ENCODE data around the gene MAP3K4.
A peak's percentile ranks its signal among the peaks of the same experiment; 100 is the strongest.
"Not testable (repeated sequence)": the region's sequence is repeated elsewhere in the genome, so short reads cannot be mapped to it uniquely, and the experiment has no call there.

The MAP3K4 gene

DNA sequence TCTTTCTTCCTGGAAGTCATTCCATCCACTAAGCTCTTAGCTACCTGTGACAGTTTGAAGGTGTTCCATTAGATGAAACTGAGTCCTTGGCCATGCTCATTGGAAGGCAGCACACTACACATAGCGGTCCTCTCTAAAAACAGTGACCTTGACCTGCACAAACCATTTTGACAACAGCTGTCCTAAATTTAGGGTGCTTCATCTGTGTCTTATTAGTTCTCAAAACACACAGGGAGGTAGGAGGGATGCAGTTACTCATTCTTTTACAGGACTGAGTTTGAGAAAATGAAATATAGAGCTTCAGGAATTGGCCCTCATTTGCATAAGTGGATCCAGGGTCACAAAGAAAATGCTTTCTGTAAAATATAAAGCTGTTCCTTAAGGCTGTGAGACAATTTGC, 20.4 kb upstream of the MAP3K4 start:
- no peak for DNase-seq

DNA sequence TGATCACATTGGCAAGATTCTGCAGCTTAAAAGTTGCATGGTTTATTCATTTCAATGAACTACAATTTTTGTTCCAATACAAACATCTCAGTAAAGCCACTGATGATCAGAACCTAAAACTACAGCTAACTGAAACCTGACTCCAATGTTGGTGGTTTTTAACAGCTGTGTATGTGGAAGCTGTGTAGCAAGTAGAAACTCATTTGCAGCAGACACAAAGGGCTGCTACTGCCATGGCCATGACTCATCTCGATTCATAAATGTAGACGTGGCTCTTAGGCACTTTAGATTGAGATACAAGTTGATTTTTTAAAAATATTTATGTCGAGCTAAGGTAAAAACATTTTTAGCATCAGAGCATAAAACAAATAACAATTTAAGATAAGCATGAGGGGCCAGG, 19.5 kb upstream of the MAP3K4 start:
- no peak for DNase-seq

DNA sequence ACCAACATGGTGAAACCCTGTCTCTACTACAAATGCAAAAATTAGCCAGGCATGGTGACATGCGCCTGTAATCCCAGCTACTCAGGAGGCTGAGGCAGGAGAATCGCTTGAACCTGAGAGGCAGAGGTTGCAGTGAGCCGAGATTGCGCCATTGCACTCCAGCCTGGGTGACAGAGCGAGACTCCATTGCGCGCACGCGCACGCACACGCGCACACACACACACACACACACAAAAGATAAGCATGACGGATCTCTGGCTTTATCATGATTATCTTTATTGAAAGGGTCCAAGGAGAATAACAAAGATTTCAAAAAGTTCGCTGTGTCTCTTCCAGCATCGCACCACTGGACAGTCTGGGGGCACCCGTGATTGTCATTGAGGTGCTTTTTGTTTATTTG, 19.0 kb upstream of the MAP3K4 start:
- DNase-seq = not testable (repeated sequence)

DNA sequence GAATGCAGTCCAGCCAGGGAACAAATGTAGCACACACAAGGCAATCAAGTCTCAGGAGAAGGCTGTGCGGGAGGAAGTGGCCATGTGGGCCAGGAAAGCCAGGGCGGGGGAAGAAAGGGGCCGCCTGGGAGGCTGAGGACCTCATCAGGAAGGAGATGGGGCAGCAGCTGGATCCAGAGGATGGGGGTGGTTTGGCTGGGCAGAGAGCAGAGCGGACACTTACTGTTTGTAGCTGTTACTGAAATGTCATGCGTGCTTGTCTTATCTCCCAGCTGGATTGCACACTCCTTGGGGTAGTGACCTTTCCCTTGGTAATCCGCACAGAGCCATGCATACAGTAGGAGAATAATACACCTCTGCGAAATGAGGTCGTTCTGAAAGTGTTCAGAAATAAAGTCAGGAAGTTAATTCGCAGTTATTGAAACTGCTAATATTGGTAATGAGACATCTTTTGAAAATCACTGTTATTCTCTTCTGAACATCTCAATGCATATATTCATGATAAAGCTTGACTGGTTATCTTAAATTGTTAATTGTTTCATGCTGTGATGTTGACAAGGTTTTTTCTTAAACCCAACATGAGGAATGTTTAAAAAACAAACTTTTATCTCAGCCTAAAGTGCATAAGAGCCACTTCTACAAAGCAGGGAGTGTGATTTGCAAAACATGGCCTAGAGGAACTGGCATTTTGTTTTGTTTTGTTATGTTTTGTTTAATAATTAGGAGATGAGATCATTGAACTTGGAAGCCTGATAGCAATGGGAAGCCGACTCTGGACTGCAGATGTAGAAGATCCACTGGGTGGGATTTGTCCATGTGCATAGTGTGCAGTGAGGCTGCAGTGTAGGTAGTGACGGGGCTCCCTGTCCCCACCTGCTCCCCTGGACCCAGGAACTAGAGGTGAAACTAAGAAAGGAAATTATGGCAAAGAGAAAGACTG, 18.0 kb upstream of the MAP3K4 start:
- DNase-seq = no peak

DNA sequence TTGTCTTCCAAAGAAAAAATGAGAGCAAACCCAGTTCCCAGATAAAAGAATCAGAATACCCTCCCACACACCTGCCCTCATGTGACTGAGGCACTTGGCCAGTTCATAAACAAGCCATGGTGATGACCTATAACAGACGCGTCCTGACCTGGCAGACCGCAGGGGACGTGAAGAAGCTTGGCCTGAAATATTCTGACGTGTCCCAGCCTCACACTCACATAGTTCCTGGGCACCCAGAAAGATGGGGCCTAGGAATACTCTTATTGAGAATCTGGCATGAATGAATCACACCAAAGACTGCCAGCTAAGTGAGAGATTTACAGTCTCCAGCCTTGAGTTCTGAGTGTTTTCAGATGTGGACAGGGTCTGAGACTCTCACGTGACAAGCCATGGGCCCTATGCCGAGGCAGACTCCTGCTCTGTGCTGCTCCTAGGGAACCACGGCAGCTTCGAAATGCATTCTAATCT, 17.2 kb upstream of the MAP3K4 start:
- no peak for DNase-seq

DNA sequence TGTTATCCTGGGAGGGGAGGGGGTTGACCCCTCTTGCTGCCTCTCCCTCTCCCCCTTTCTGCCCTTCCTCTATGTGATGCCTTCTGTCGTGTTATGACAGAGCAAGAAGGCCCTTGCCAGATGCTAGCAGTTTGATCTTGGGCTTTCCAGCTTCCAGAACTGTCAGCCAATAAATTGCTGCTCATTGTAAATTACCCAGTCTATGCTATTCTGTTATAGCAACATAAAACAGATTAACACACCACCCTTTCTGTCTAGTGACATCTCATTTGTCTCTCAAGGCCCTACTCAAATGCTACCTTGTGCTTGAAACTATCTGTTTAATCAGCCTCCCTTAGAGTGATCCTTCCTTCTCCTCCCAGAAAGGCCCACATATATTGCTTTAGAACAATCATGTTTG, 16.4 kb upstream of the MAP3K4 start:
- DNase-seq = no peak

DNA sequence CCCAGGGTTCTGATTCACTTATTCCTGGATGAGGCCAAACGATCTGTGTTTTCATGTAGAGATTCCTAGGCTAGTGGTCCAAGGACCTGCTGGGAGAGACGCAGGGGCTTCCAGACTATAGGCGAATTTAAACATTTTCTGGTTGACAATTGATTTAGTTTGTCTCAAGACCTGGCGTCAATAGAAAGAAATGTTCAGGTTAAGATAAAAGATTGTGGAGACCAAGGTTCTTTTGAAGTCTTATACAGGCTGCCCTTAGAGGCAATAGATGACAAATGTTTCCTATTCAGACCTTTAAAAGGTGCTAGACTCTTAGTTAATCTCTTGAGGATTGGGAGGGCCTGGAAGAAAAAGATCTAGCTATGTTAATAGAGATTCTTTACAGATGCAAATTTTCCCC, 15.6 kb upstream of the MAP3K4 start:
- not testable (repeated sequence) for DNase-seq

DNA sequence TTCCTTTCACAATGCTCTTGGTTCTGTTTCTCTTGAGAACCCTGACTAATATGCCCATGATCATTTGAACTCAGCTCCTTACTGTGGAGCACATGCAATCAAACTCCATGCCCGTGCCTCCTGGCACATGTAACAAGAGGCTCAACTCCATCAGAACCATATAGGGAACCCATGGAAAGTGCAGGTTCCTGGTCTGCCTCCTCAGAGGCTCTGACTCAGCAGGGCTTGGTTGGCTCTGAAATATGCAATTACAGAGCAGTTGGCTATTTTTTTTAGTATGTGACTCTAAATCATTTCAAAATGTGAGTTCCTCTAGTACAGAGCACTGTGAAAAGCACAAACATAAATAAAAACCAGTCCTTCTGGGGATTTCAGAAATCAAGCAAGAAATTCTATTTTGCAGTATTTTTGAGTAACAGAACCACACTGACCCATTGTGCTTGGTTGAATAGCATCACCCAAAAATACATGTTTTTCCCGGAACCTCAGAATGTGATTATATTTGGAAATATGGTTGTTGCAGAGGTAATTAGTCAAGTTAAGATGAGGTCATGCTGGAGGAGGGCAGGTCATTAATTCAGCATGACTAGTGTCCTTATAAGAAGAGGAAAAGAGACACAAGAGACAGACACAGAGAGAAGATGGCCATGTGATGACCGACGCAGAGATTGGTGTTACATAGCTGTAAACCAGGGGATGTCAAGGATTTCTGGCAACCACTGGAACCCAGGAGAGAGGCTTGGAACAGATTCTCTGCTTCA, 13.2 kb upstream of the MAP3K4 start:
- no peak for DNase-seq

DNA sequence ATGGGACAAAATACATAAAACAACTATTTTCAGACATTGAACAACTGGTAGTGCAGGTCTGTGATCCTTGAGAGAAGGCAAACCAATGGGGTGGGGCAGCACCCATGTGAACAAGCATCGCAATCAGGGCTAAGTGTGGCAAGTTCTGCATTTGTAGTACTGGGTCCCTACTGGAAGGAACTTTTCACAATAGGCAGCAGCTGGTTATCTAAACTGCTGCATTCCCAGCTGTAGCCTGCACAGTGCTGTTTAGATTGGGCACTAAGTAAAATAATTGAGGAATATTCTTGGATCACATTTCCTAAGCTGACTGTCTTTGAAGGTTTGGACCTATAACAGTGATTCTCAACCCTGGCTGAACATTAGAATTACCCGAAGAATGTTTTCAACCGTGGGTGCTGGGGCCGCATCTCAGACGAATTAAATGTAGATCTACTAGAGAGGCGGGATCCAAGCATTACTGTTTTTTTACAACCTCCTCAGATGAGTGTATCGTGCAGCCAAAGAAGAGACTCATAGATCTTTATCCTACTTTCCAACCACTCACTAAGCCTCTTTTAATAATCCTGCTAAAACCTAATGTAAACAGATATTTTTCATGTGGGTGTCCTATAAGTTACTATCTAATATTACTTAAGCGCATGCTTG, 12.4 kb upstream of the MAP3K4 start:
- DNase-seq = no peak

DNA sequence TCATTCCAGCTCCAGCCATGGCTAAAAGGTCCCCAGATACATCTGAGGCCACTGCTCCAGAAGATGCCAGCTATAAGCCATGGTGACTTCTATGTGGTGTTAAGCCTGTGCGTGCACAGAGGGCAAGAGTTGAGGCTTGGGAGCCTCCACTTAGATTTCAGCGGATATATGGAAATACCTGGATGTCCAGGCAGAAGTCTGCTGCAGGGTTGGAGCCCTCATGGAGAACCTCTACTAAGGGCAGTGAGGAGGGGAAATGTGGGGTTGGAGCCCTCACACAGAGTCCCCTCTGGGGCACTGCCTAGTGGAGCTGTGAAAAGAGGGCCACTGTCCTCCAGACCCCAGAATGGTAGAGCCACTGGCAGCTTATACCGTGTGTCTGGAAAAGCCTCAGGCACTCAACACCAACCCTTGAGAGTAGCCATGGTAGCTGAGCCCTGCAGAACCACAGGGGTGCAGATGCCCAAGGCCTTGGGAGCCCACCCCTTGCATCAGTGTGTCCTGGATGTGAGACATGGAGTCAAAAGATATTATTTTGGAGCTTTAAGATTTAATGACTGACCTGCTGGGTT, 8.1 kb upstream of the MAP3K4 start:
- DNase-seq = not testable (repeated sequence)

DNA sequence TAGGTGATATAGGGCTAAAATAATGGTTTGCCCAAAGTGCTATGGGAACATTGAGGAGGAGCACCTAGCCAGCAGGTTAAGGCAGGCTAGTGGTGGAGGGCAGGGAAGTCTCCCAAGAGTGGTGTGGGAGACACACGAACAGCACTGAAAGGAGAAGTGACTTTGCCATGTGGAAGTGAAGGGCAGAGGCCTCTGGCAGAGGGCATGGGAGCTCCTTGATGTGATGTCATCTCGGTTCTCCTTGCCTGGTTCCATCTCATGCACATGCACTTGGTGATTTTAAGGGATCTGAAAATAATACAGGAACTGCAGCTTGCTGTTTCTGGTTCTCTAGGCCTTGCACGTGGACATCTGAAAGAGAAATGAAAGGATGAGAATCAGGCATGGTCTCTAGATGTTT, 4.7 kb upstream of the MAP3K4 start:
- no peak for DNase-seq

DNA sequence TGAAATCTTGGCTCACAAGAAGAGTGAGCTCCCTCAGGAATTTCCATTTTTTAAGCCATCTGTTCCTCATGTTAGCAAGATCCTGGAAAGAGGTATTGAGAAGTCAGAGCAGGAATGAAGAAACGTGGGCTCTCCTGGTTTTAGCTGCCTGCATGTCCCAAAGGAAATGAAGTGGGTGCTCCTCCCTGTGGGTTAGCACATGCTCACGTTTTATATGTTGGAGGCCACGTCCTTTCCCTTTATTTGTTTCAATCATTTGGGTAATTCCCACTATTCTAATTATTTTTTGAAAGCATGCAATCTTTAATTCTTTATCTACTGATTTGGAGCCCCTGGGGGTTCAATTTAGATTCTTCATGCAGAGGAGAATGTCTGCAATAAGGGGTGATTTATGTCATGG, 4.3 kb upstream of the MAP3K4 start:
- no peak for DNase-seq

DNA sequence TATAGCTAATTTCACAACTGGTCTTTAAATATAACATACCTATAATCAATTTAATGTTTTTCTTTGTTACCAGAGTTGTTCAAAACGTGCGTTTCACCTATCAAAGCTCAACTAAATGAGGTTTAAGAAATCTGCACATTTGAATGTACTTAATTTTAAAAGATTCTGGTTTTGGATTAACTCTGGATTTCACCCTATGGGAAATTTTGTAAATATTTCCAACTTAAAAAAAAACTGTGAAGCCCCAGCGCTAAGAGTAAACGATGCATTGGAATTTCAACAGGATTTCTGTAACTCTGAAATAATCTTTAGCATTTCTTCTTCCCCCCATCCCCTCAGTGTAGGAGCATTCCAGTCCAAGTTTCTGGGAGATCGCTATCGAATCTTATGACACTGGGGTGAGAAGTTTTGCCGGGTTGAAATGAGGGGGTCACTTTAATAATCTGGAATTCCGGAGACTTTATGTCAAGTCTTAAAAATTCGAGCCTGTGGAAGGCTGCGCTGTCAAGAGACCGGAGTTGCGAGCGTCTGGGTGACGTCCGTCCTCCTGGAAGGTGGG, 643 bp upstream of the MAP3K4 start:
- DNase-seq = no peak

DNA sequence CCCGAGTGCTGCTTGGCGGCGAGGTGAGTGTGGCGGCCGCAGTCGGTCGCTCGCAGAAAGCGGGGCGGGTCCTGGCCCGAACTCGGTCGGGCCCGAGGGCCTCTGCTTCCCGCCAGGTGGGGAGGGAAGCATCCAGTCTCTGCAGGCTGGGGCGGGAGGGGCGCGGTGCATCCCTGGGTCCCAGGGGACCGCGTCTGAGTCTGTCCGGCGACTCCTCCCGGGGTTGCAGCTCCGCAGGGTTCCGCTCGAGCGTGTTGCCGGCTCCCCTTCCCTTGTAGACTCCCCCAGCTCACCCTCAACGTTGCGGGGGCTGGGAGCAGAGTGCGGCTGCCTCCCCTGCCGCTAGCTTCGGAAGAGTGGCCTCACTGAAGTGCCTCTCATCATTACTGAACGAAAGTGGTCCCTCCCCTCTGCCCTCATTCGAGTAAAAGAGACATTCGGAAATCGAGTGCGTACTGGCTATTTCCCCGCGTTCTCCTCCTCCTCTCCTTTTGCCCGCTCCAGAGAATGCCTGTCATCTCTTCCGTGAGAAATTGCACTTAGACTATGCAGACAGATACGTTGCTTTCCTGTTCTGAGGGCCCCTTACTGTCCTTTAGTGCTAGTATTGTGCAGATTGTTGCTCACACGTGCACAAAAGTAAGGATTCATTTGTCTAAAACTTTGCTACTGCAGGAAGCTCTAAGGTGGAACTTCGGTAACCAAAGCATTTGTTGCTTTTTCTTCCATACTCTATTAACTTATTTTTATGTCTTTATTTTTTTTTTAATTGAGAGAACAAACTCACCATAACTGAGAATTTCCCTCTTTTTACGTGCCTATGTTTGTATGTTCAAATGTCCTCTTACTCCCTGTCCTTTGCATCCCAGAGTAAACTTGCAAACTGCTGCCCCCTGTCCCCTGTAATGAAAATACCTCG, 751 bp downstream of the MAP3K4 start:
- peak; percentile 35 for DNase-seq

DNA sequence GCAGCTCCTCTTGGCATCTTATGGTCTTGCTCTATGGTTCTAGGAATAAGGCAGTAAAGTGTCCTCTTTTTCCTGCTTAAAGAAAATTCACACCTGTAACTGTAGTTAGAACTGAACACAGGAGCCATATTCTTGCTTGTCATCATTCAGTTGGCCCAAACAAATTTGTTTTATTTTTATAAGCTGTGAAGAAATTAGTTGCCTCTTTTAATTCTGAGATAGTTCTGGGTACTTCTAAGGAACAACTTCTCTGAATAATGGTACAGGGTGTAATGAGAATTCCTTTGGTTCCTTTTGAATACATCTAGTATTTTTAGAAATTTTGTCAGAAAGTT, 1.4 kb downstream of the MAP3K4 start:
- no peak for DNase-seq

DNA sequence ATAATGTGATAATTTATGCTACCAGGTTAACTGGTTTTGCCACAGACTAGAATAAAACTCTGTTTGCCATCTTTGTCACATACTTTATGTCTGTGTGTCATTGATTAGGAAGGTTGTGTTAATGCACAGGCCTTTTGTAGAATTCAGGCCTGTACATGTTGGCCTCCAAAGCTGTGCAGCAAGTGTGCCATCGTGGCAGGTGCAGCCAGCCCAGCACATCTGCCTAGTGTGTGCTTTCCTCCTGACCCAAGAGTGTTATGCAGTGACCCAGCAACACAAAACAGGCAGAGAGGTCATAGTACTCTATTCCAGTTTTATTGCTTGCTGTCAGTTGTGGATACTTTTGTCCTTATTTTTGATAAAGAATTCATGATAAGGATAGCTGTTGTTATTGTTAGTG, 3.7 kb downstream of the MAP3K4 start:
- no peak for DNase-seq

DNA sequence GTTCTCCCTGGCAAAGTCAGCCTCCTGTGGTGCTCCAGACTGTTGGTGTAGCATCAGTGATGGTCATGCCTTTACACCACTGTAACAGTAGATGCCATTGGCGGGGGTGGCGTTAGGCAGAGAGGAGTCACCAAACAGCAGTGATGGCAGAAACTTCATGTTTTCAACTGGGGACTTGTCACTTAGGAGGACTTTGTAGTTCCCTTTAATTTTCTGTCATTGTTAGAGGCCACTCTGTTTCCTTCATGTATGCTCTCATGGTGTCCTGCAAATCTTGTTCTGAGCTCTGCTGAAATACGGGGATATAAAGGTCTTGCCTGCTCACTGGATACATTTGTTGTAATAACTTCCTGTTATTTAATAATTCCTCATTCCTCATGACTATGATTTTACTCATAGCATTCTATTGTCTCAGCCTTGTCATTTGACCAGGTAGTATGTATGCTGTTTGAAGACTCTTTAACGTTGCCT, 4.6 kb downstream of the MAP3K4 start:
- no peak for DNase-seq

DNA sequence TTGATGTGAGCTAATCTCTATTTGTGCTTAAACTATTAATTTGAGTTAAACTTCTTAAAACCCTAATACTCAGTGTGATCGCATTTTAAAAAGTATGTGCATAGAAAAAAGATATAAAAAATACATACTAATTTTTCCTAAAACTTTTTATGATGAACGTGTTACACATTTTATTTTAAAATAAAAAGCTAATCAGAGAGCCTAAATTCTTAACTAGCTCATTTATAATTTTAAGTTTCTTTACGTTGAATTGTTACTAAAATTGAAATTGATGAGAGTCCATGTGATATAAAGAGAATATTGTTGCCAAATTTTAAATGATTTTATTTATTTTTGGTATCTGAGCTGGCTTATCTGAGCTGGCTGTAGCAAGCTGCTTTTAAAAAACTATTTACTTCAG, 6.6 kb downstream of the MAP3K4 start:
- no peak for DNase-seq

DNA sequence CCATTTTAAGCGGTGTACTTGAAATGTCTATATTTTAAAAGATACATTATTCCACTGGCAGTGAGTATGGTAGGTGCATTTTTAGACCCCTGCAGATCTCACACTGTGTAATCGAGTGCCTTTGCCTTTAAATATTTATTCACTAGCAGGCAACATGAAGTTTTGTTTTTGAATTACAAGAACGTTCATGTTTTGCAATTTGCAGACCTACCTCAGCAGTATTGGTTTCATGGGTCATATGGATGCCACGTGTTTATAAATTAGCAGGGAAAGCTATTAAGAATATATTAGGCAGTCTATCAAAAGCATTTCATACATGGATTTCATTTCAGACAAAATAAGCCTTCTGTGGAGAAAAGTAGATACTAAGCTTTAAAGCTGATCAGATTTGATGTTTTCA, 7.2 kb downstream of the MAP3K4 start:
- no peak for DNase-seq

DNA sequence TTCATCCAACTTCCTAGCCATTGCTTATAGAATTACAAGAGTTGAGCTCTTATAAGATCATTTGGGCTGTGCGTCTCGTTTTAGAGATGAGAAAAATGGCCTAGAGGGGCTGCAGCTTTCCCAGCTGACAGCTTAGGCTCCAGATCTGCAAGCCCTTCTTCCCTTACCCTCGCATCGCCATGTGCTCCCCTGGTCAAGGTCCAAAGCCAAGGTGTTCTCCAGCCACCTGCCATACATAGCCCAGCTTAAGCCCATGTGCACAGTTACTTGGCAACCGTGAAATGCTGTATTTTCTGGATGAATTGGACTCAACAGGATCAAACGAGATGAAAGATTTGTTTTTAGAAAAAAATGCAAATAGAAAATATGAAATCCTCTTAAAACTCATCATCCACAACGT, 7.9 kb downstream of the MAP3K4 start:
- no peak for DNase-seq

DNA sequence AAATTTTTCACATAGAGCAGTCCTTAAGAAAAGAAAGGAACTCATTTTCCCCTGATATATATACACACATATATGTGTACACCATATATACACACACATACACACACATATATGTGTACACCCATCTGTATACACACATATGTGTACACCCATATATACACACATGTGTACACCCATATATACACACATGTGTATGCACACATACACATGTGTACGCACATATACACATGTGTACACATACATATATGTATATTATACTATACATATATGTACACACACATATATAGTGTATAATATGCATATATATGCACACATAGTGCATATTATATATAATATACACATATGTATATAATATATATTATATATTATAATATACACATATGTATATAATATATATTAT, 9.1 kb downstream of the MAP3K4 start:
- DNase-seq = no peak

DNA sequence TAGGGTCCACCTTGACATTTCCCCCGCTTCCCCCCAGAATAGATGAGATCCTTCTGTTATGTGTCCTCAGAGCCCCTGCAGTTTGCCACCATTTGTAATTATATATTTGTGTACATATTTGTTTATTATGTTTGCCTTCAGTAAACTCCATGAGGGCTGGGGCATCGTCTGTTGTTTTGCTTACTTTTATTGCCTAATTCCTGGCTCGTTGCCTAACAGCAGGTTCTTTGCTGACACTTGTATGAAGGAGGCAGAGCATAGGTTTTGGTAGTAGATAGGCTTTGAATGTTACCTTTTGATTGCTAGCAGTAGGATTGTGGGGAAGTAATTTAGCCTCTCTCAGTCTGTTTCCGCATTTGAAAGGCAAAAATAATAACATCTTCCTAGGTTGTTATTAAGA, 9.9 kb downstream of the MAP3K4 start:
- no peak for DNase-seq

Data from activated CD4-positive, alpha-beta T cell treated with anti-CD3 and anti-CD28 coated beads, Interleukin-2, amount 50 U/mL, for 1 hour (primary cell).